ENCODE measurements around the gene HIGD1A.

The HIGD1A gene

GRCh38 chr3:42735019-42735418 is 69.3 kb downstream of the HIGD1A start:
- DNase-seq (ENCODE audit: insufficient read length, low spot score) (no peak), FAIRE-seq (no peak)
- TF ChIP-seq SPI1 (IDR thresholded peaks at IDR 0.05; ENCODE audit: low read depth, low read length) (no peak), POU2F2 (IDR thresholded peaks at IDR 0.05; ENCODE audit: low read depth, low read length) (no peak), POLR2A (IDR thresholded peaks at IDR 0.05; ENCODE audit: low read depth, low read length) (no peak), POLR2AphosphoS5 (IDR thresholded peaks at IDR 0.05; ENCODE audit: low read depth, low read length) (no peak), PAX5 (IDR thresholded peaks at IDR 0.05; ENCODE audit: insufficient read depth, low read length, severe bottlenecking) (no peak), TAF1 (IDR thresholded peaks at IDR 0.05; ENCODE audit: low read depth, low read length) (no peak)

DNA sequence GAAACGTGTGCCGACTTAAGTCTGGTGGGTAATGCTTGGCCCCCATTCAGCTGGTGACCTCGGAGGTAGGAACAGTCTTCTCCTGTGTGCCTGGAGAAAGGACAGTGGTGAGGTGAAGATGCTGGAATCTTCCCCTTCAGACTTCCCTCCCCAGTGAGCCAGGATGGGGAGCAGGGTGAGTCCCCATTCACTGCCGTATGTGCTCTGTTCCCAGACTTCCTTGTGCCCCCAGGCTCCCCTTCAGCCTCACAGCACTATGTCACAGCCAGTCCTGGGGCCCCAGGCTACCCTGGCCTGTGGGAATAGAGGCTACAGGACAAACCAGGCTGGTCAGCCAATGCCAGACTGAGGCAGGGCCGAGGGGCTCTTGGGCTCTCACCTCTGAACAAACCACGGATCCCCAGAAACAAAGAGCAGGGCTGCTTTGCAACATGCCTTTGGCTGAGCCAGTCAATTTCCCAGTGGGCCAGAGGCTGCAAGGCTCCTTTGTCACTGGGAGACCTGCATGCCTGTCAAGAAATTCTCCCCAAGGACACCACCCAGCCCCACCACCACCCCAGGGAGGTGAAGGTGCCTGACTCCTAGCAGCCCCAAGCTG is 69.9 kb downstream of the HIGD1A start:
- FAIRE-seq (no peak), DNase-seq (ENCODE audit: insufficient read length, low spot score) (no peak)
- TF ChIP-seq SPI1 (IDR thresholded peaks at IDR 0.05; ENCODE audit: low read depth, low read length) (no peak), TAF1 (IDR thresholded peaks at IDR 0.05; ENCODE audit: low read depth, low read length) (no peak), PAX5 (IDR thresholded peaks at IDR 0.05; ENCODE audit: insufficient read depth, low read length, severe bottlenecking) (no peak), POLR2A (IDR thresholded peaks at IDR 0.05; ENCODE audit: low read depth, low read length) (no peak), POLR2AphosphoS5 (IDR thresholded peaks at IDR 0.05; ENCODE audit: low read depth, low read length) (no peak), POU2F2 (IDR thresholded peaks at IDR 0.05; ENCODE audit: low read depth, low read length) (no peak)

- FAIRE-seq (no peak), DNase-seq (ENCODE audit: insufficient read length, low spot score) (no peak)
- TF ChIP-seq PAX5 (IDR thresholded peaks at IDR 0.05; ENCODE audit: insufficient read depth, low read length, severe bottlenecking) (no peak), POLR2A (IDR thresholded peaks at IDR 0.05; ENCODE audit: low read depth, low read length) (no peak), POLR2AphosphoS5 (IDR thresholded peaks at IDR 0.05; ENCODE audit: low read depth, low read length) (no peak), SPI1 (IDR thresholded peaks at IDR 0.05; ENCODE audit: low read depth, low read length) (no peak), TAF1 (IDR thresholded peaks at IDR 0.05; ENCODE audit: low read depth, low read length) (no peak), POU2F2 (IDR thresholded peaks at IDR 0.05; ENCODE audit: low read depth, low read length) (no peak)
Observed at GRCh38 chr3:42733501-42734262, 70.6 kb downstream of the HIGD1A start.
